ENCODE data around the gene NUDT19.

Gene NUDT19

DNA sequence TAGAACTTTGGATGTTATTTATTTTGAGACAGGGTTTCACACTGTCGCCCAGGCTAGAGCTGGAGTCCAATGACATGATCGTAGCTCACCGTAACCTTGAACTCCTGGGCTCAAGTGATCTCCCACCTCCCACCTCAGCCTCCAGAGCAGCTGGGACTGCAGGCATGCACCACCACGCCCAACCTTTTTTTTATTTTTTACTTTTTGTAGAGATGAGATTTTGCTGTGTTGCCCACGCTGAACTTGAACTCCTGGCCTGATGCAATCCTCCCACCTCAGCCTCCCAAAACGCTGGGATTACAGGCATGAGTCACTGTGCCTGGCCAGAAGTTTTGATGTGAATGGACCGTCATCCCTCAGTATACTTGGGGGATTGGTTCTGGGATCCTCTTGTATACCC lies 30.3 kb upstream of the NUDT19 start:
- no peak for TF ChIP-seq TCF4 (CRISPR knock-in tag; IDR thresholded peaks at IDR 0.05; ENCODE audit: borderline replicate concordance)
- no peak for TF ChIP-seq PPARA (CRISPR knock-in tag; IDR thresholded peaks at IDR 0.05; ENCODE audit: borderline replicate concordance)
- TF ChIP-seq BACH2 (CRISPR knock-in tag; IDR thresholded peaks at IDR 0.05; ENCODE audit: borderline replicate concordance): no peak
- TF ChIP-seq ZNF565 (CRISPR knock-in tag; conservative IDR thresholded peaks at IDR 0.05; ENCODE audit: low read depth): no peak
- TF ChIP-seq, protein P1, sequence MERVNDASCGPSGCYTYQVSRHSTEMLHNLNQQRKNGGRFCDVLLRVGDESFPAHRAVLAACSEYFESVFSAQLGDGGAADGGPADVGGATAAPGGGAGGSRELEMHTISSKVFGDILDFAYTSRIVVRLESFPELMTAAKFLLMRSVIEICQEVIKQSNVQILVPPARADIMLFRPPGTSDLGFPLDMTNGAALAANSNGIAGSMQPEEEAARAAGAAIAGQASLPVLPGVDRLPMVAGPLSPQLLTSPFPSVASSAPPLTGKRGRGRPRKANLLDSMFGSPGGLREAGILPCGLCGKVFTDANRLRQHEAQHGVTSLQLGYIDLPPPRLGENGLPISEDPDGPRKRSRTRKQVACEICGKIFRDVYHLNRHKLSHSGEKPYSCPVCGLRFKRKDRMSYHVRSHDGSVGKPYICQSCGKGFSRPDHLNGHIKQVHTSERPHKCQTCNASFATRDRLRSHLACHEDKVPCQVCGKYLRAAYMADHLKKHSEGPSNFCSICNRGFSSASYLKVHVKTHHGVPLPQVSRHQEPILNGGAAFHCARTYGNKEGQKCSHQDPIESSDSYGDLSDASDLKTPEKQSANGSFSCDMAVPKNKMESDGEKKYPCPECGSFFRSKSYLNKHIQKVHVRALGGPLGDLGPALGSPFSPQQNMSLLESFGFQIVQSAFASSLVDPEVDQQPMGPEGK (CRISPR knock-in tag; IDR thresholded peaks at IDR 0.05; ENCODE audit: borderline replicate concordance): no peak
- no peak for TF ChIP-seq ISL1 (CRISPR knock-in tag; IDR thresholded peaks at IDR 0.05)
- no peak for TF ChIP-seq ESRRG (CRISPR knock-in tag; IDR thresholded peaks at IDR 0.05)
- TF ChIP-seq TSHZ2 (CRISPR knock-in tag; IDR thresholded peaks at IDR 0.05): no peak
- TF ChIP-seq SNAI2 (CRISPR knock-in tag; IDR thresholded peaks at IDR 0.05): no peak
- TF ChIP-seq, protein P2, sequence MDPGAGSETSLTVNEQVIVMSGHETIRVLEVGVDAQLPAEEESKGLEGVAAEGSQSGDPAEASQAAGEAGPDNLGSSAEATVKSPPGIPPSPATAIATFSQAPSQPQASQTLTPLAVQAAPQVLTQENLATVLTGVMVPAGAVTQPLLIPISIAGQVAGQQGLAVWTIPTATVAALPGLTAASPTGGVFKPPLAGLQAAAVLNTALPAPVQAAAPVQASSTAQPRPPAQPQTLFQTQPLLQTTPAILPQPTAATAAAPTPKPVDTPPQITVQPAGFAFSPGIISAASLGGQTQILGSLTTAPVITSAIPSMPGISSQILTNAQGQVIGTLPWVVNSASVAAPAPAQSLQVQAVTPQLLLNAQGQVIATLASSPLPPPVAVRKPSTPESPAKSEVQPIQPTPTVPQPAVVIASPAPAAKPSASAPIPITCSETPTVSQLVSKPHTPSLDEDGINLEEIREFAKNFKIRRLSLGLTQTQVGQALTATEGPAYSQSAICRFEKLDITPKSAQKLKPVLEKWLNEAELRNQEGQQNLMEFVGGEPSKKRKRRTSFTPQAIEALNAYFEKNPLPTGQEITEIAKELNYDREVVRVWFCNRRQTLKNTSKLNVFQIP (CRISPR knock-in tag; IDR thresholded peaks at IDR 0.05; ENCODE audit: borderline replicate concordance, low read depth): no peak
- TF ChIP-seq ARNTL (CRISPR knock-in tag; IDR thresholded peaks at IDR 0.05; ENCODE audit: borderline replicate concordance, low read depth): no peak
- no peak for TF ChIP-seq OSR1 (CRISPR knock-in tag; IDR thresholded peaks at IDR 0.05)
- TF ChIP-seq TOX (CRISPR knock-in tag; IDR thresholded peaks at IDR 0.05; ENCODE audit: borderline replicate concordance): no peak
- TF ChIP-seq GLIS3 (CRISPR knock-in tag; IDR thresholded peaks at IDR 0.05): no peak
- ATAC-seq: no peak

DNA sequence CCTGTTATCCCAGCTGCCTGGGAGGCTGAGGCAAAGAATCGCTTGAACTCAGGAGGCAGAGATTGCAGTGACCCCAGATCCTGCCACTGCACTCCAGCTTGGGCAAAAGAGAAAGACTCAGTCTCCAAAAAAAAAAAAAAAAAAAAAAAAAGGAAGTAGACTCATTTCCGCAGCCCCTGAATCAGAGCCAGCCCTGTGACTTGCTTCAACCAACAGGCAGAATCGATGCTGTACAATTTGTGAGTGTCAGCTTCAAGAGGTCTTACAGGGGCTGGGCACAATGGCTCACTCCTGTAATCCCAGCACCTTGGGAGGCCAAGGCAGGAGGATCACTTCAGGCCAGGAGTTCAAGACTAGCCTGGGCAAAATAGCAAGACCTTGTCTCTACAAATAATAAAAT lies 29.4 kb upstream of the NUDT19 start:
- no peak for ATAC-seq
- TF ChIP-seq ZNF70 (CRISPR knock-in tag; IDR thresholded peaks at IDR 0.05) (no peak), ZNF565 (CRISPR knock-in tag; conservative IDR thresholded peaks at IDR 0.05; ENCODE audit: low read depth) (no peak)
- TF ChIP-seq, protein P3, sequence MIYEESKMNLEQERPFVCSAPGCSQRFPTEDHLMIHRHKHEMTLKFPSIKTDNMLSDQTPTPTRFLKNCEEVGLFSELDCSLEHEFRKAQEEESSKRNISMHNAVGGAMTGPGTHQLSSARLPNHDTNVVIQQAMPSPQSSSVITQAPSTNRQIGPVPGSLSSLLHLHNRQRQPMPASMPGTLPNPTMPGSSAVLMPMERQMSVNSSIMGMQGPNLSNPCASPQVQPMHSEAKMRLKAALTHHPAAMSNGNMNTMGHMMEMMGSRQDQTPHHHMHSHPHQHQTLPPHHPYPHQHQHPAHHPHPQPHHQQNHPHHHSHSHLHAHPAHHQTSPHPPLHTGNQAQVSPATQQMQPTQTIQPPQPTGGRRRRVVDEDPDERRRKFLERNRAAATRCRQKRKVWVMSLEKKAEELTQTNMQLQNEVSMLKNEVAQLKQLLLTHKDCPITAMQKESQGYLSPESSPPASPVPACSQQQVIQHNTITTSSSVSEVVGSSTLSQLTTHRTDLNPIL (CRISPR knock-in tag; IDR thresholded peaks at IDR 0.05; ENCODE audit: low read depth): no peak

- TF ChIP-seq ARNTL (CRISPR knock-in tag; IDR thresholded peaks at IDR 0.05; ENCODE audit: borderline replicate concordance, low read depth): no peak
- TF ChIP-seq ESRRG (CRISPR knock-in tag; IDR thresholded peaks at IDR 0.05): no peak
- TF ChIP-seq OSR1 (CRISPR knock-in tag; IDR thresholded peaks at IDR 0.05): no peak
- TF ChIP-seq RARB (CRISPR knock-in tag; IDR thresholded peaks at IDR 0.05): no peak
- TF ChIP-seq ZNF70 (CRISPR knock-in tag; IDR thresholded peaks at IDR 0.05): no peak
- no peak for TF ChIP-seq ZFP3 (CRISPR knock-in tag; IDR thresholded peaks at IDR 0.05)
- TF ChIP-seq ISL1 (CRISPR knock-in tag; IDR thresholded peaks at IDR 0.05): no peak
- TF ChIP-seq ZNF8 (CRISPR knock-in tag; IDR thresholded peaks at IDR 0.05): no peak
- TF ChIP-seq, protein P3 (CRISPR knock-in tag; IDR thresholded peaks at IDR 0.05; ENCODE audit: low read depth): no peak
- no peak for TF ChIP-seq ZC3H10 (CRISPR knock-in tag; IDR thresholded peaks at IDR 0.05)
- no peak for TF ChIP-seq TCF4 (CRISPR knock-in tag; IDR thresholded peaks at IDR 0.05; ENCODE audit: borderline replicate concordance)
- no peak for TF ChIP-seq PPARA (CRISPR knock-in tag; IDR thresholded peaks at IDR 0.05; ENCODE audit: borderline replicate concordance)
- TF ChIP-seq TSHZ2 (CRISPR knock-in tag; IDR thresholded peaks at IDR 0.05): no peak
- no peak for TF ChIP-seq ZFP30 (CRISPR knock-in tag; IDR thresholded peaks at IDR 0.05)
- no peak for TF ChIP-seq CSRNP3 (CRISPR knock-in tag; IDR thresholded peaks at IDR 0.05)
- no peak for TF ChIP-seq ZNF565 (CRISPR knock-in tag; conservative IDR thresholded peaks at IDR 0.05; ENCODE audit: low read depth)
- TF ChIP-seq SNAI2 (CRISPR knock-in tag; IDR thresholded peaks at IDR 0.05): no peak
- no peak for TF ChIP-seq GLIS3 (CRISPR knock-in tag; IDR thresholded peaks at IDR 0.05)
- TF ChIP-seq, protein P2 (CRISPR knock-in tag; IDR thresholded peaks at IDR 0.05; ENCODE audit: borderline replicate concordance, low read depth): no peak
- ATAC-seq: no peak
These were observed 25.5 kb upstream of the NUDT19 start for GRCh38 chr19:32666084-32666483.
